Pancreas (tissue), 10 donors: ENCODE results near the gene FSTL4. TPM values are rescaled to one million over a fixed set of nuclear protein-coding genes. Genes with fewer than 3 reads are reported as not detected.

Source experiments
- ATAC-seq, 4 donors: fragments of 200-7000 bp; cut with Tn5 transposase; one replicate each; pipeline versions ENCODE4 v1.8.0 to v1.9.1; 2020; ENCODE audit warnings: mild to moderate bottlenecking in 4 of 4, moderate library complexity in 4 of 4
- DNase-seq, 6 donors: peaks; one replicate each; pipeline ENCODE4 v3.0.0-alpha.2; 2020
- FAIRE-seq: peaks from 2 replicates; lab custom pipeline; 2012; peaks lifted over from hg19 to GRCh38; lab: Jason Lieb, UNC
- H3K27ac ChIP-seq, 4 donors: fragments of 200-600 bp; sonication (generic); 1 replicate in 3 of 4; 2 replicates in 1 of 4; pipeline versions ENCODE4 v1.5.0 to v1.8.0; 2020
- H3K27me3 ChIP-seq, 4 donors: fragments of 200-600 bp; one replicate each; pipeline ENCODE4 v1.8.0; 2021
- H3K36me3 ChIP-seq, 3 donors: fragments of 200-600 bp; sonication (generic) in 1 of 3; one replicate each; pipeline versions ENCODE4 v1.5.0 to v1.8.0; 2020 to 2021
- H3K4me1 ChIP-seq, 3 donors: fragments of 200-600 bp; one replicate each; pipeline ENCODE4 v1.8.0; 2021
- H3K4me3 ChIP-seq, 4 donors: fragments of 200-600 bp; sonication (generic) in 2 of 4; one replicate each; pipeline versions ENCODE4 v1.5.0 to v1.8.0; 2020 to 2021
- H3K9me3 ChIP-seq, 4 donors: fragments of 200-600 bp; one replicate each; pipeline ENCODE4 v1.8.0; 2021
- WGBS, 2 donors: extraction: QIAGEN DNeasy Blood & Tissue Kit; methylation state at CpG; one replicate each; pipeline ENCODE4 v1.1.7; 2013; 5-methylcytosine and 5-hydroxymethylcytosine counted together
- intact Hi-C, 3 donors: fragments of 100-400 bp; cut with DNase I; formaldehyde crosslinking; loops; one replicate each; pipeline versions ENCODE4 v1.11.1 to v1.14.2; 2022
- polyA plus RNA-seq, 2 donors: library from polyadenylated mRNA; stranded (reverse); fragments of 200-250 nt; gene quantifications; one replicate each; pipeline ENCODE4 v1.2.3, GENCODE V29; 2013
- total RNA-seq, 6 donors: library from RNA; stranded (reverse); fragmentation: NEBNext Ultra II Directional in 4 of 6; extraction: Animal tissue kit (Norgen Biotek cat#: 25700) in 4 of 6; gene quantifications; one replicate each; pipeline versions ENCODE4 v1.2.1 to v1.2.4, GENCODE V29; 2021 to 2023
- TF ChIP-seq, protein P1 (sequence below), 4 donors: fragments of 200-600 bp; sonication (generic) in 3 of 4; IDR thresholded peaks; one replicate each; pipeline versions ENCODE4 v1.5.0 to v1.8.0; 2021; ENCODE audit warnings: antibody characterized with exemption in 4 of 4
- donor health status: healthy with polysubstance abuse.
- donor health status: DM: no; HTN: no; CAD: no; lungs with moderate emphysema.
- donor health status: DM: no; HTN: no; CAD: no.
- donor health status: control.
- donor health status: control.
- donor health status: Bipolar disorder and iron deficiency.
- donor health status: DM: yes; HTN: yes; CAD: no.
- donor health status: DM: no; HTN: no; CAD: no.
- donor health status: DM: no; HTN: no; CAD: no.
- donor health status: DM: yes; HTN: yes; CAD: no.

Gene FSTL4
- total and polyA plus RNA-seq, 8 donors, result 0.68 to 2.4 (median 1.4) TPM

DNA sequence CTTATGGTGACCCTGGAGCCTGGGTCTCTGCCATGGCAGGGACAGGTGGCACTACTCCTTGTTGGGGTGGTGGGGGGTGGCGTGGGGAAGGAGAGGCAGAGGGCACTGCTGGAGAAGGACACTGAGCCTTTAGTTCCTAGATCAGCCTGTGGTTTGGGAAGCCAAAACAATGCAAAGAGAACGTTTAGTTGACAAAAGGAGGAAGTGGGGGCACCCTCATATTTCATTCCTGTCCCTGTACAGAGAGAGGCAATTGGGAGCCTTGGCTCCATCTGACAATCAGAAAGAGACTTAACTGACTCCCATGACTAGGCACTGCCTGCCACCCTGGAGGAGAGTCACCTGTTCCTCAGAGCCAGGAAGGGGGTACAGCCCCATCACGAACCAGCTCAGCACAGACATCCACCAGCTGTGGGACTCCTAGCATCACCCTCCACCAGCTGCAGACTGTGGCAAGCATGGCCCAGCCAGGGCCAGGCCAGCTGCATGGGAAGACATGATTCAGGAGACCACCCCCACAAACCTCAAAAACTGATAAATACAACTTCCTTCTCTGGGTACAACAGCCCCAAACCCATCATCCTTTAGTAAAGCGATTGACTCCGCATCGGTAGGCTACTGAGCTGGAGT, 303.1 kb downstream of the FSTL4 start:
- no peaks in the 10 kb centered on the region for H3K4me1 ChIP-seq
- ATAC-seq (no peak), DNase-seq (no peak), FAIRE-seq (no peak)
- no peak overlapping the region for H3K4me3 ChIP-seq
- no peaks in the 10 kb centered on the region for H3K9me3 ChIP-seq
- H3K27ac ChIP-seq, result no peak overlapping the region
- no peaks in the 10 kb centered on the region for H3K36me3 ChIP-seq
- H3K27me3 ChIP-seq, result no peaks in the 10 kb centered on the region
- WGBS, 2 donors, result 74 to 84% methylated on average over 6 of the region's 6 CpGs
- intact Hi-C loops, result no loop called here
- TF ChIP-seq, protein P1, sequence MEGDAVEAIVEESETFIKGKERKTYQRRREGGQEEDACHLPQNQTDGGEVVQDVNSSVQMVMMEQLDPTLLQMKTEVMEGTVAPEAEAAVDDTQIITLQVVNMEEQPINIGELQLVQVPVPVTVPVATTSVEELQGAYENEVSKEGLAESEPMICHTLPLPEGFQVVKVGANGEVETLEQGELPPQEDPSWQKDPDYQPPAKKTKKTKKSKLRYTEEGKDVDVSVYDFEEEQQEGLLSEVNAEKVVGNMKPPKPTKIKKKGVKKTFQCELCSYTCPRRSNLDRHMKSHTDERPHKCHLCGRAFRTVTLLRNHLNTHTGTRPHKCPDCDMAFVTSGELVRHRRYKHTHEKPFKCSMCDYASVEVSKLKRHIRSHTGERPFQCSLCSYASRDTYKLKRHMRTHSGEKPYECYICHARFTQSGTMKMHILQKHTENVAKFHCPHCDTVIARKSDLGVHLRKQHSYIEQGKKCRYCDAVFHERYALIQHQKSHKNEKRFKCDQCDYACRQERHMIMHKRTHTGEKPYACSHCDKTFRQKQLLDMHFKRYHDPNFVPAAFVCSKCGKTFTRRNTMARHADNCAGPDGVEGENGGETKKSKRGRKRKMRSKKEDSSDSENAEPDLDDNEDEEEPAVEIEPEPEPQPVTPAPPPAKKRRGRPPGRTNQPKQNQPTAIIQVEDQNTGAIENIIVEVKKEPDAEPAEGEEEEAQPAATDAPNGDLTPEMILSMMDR (IDR thresholded peaks at IDR 0.05), result no peak

DNA sequence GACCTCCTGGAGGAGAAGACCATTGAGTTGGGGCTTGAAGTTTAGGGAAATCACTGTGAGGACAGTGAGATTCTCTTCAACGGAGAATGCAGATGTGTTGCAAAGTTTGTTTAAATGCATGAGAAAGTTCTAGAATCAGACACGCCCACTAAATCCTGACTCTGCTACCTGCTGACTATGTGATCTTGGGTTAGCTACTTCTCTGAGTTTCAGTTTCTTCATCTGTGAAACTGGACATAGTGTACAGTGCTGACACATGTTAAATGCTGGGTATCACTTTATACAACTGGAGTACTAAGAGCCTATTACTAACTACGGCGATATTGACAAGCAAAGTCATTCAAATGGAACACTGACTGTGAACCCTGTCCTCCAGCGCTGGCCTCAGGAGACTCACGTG, 305.1 kb downstream of the FSTL4 start:
- intact Hi-C loops, result no loop called here
- Histone ChIP-seq H3K27me3 (no peaks in the 10 kb centered on the region), H3K27ac (no peak overlapping the region), H3K9me3 (no peaks in the 10 kb centered on the region), H3K36me3 (no peaks in the 10 kb centered on the region), H3K4me3 (no peak overlapping the region), H3K4me1 (no peaks in the 10 kb centered on the region)
- FAIRE-seq, result no peak
- no peak for DNase-seq
- no peak for ATAC-seq
- 87 to 90% methylated on average over 6 of the region's 6 CpGs for WGBS, 2 donors
- TF ChIP-seq, protein P1 (IDR thresholded peaks at IDR 0.05), result no peak

DNA sequence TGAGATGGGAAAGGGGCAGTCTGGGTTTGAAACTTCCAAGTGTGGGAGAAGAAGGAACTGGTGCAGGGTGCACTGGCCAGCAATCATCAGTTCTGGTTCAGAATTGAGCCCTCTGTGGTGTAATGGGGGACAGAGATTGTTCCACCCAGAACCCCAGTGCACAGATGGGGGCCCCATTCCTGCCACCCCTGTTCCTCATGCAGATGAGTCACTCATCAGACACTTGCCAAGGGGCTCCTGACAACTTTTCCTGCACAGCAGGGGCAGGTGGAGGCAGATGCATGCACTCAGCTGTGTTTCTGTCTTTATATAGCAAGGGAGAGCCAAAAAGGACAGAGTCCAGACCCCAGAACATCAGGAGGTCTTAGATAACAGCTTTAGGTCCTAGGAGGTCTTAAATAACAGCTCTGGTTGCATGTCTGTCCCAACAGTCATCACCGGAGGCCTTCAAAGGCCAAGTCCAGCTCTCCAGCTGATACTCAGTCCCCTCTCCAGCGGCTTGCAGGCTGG, 307.6 kb downstream of the FSTL4 start:
- intact Hi-C loops, result no loop called here
- WGBS, 2 donors, result 91 to 93% methylated on average over 2 of the region's 2 CpGs
- Histone ChIP-seq H3K9me3 (no peaks in the 10 kb centered on the region), H3K27me3 (no peaks in the 10 kb centered on the region), H3K4me3 (no peak overlapping the region), H3K36me3 (no peaks in the 10 kb centered on the region), H3K4me1 (no peaks in the 10 kb centered on the region), H3K27ac (no peak overlapping the region)
- DNase-seq (no peak), ATAC-seq (no peak), FAIRE-seq (no peak)
- TF ChIP-seq, protein P1 (IDR thresholded peaks at IDR 0.05), result no peak

DNA sequence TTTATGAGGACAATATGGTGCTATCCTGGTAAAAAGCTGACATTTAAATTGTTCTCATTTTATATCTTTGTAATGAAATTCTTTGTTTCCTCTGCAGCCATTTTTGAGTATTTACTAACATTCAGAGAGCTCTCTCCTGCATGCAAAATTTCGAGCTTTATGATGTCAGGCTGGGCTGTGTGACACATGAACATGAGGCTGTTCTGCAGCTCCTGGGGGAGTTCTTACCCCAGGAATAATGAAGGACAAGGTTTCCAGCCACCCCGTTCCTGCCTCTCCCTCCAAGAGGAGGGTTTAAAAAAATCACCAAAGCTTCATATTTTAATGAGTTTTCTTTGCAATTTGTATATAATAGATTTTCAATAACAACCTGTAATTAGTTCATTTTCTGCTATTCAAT, 308.2 kb downstream of the FSTL4 start:
- DNase-seq (no peak), ATAC-seq (no peak), FAIRE-seq (no peak)
- TF ChIP-seq, protein P1 (IDR thresholded peaks at IDR 0.05), result no peak
- Histone ChIP-seq H3K4me1 (no peaks in the 10 kb centered on the region), H3K9me3 (no peaks in the 10 kb centered on the region), H3K4me3 (no peak overlapping the region), H3K36me3 (no peaks in the 10 kb centered on the region), H3K27ac (no peak overlapping the region), H3K27me3 (no peaks in the 10 kb centered on the region)
- intact Hi-C loops, result no loop called here
- 64 to 69% methylated on average over 2 of the region's 2 CpGs for WGBS, 2 donors

DNA sequence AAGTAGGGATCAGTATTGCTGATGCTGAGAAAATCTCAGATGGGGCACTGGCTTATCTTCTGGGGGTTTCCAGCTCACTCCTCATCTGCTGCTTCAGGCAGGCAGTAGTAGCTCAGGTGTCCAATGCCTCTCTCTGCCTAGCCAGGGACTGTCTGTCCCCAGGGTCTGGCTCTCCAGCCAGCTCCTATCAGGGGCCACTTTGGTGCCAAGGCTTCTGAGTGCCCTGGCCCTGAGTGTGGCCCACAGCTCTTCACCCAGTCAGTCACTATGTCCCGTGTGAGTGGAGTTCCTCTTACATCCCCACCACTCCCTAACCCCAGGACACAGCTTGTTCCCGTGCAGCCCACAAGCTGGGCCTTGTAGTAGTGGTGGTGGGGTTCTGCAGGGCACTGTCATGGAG, 309.0 kb downstream of the FSTL4 start:
- Histone ChIP-seq H3K4me3 (no peak overlapping the region), H3K36me3 (no peaks in the 10 kb centered on the region), H3K4me1 (no peaks in the 10 kb centered on the region), H3K9me3 (no peaks in the 10 kb centered on the region), H3K27ac (no peak overlapping the region), H3K27me3 (no peaks in the 10 kb centered on the region)
- intact Hi-C loops, result no loop called here
- no peak for ATAC-seq
- no peak for FAIRE-seq
- TF ChIP-seq, protein P1 (IDR thresholded peaks at IDR 0.05), result no peak
- WGBS, 2 donors, result 68 to 70% methylated on average over 2 of the region's 2 CpGs
- DNase-seq, result no peak
